ENCODE data around the gene VTI1A. TPM values are rescaled to one million over a fixed set of nuclear protein-coding genes. Genes with fewer than 3 reads are reported as not detected.

VTI1A gene
- total RNA-seq, 2 donors from 2014 or later = 20.6 to 22.0 TPM

- DNase-seq (no peak), ATAC-seq (no peak)
- intact Hi-C loops (cut with DNase I) = no loop called here
Measured at GRCh38 chr10:112799726-112800510, 352.9 kb downstream of the VTI1A start.

- ATAC-seq (no peak), DNase-seq (no peak)
- intact Hi-C loops (cut with DNase I) = no loop called here
Measured at GRCh38 chr10:112801004-112801403, 354.0 kb downstream of the VTI1A start.

- intact Hi-C loops (cut with DNase I) = no loop called here
- ATAC-seq (no peak), DNase-seq (no peak)
Measured at GRCh38 chr10:112801748-112802147, 354.7 kb downstream of the VTI1A start.

DNA sequence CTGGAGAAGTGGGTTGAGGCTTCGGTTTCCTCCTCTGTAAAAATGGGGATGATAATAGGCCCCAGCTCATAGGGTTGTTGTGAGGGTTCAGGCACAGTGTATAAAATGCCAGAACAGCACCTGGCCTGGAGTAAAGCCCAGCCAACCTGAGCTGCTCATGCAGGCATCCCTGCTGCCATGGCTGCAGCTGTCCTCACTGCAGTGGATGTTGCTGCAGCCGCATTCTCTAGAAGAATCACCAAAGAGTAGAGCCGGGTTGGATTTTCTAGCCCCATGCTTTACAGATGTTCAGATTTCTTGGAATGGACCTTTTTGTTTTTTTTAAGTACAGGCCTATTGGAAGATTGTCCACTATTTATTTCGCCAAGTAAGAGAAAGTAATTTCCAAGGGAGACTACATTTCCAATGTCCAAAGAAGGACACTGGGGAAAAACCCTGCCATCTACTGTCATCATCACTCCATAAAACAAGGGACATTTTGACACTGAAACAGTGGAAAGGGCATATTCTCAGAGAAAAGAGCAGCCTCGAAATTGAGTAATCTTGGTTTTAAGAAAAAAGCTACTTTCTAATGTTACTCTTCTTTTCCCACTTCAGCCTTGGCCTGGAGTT is 355.5 kb downstream of the VTI1A start:
- intact Hi-C loops (cut with DNase I) = no loop called here
- ATAC-seq (peak in 1 of 2 donors; percentile 63), DNase-seq (no peak)

DNA sequence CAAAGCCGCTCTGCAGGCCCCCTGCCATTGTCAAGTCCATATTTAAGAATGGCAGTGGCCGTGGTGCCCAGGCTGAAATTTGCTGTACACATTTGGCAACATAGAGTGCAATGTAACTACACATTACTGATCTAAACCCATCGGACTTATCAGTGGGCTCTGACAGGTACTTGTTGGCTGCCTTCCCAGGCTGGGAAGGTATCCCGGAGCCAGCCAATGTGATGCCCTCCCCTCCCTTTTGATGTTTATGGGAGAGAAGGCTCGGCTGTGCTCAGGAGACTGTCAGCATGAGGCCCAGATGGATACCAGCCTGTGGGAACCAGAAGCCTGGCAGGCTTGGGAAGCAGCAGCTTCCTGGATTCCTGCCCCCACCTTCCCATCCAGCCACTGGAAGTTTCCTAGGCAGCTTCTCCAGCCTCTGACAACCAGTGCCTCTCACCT is 357.0 kb downstream of the VTI1A start:
- intact Hi-C loops (cut with DNase I) = no loop called here
- peak; percentile 25 to 89 for ATAC-seq
- no peak for DNase-seq

GRCh38 chr10:112805254-112805590 is 358.2 kb downstream of the VTI1A start:
- DNase-seq = no peak
- intact Hi-C loops (cut with DNase I) = no loop called here
- ATAC-seq = no peak

DNA sequence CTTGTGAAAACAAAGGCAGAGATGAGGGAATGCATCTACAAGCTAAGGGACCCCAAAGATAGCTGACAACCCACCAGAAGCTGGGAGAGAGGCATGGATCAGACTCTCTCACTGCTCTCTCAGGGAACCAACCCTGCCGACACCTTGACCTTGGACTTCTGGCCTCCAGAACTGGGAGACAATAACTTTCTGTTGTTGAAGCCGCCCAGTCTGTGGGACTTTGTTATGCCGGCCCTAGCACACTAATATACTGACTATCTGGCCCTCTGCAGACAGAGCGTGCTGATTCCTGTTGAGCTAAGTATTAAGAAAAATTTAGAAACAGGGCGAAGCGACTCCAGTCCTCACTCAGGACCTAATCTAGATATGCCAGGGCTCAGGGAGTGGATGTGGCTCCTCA is 358.7 kb downstream of the VTI1A start:
- no peak for DNase-seq
- intact Hi-C loops (cut with DNase I) = no loop called here
- ATAC-seq = no peak

DNA sequence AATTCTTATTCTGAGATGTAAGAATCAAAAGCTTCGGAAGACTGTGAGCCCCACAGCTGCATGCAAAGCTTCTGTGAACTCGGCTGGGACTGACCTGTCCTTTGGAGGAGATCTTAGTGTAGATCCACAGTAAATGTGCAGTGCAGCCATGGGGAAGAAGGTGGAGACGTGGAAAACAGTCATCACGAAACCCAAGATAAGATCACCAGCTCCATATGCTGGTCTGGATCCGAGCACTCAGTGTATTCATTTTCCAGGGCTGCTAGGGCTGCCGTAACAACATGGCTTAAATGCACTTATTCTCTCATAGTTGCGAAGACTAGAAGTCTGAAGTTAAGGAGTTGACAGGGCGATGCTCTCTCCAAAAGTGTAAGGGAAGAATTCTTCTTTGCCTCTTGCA is 360.0 kb downstream of the VTI1A start:
- ATAC-seq (no peak), DNase-seq (no peak)
- intact Hi-C loops (cut with DNase I) = no loop called here

GRCh38 chr10:112809736-112810135 is 362.7 kb downstream of the VTI1A start:
- no peak for ATAC-seq
- DNase-seq = no peak
- intact Hi-C loops (cut with DNase I) = no loop called here

- no peak for ATAC-seq
- intact Hi-C loops (cut with DNase I) = no loop called here
- no peak for DNase-seq
Measured at GRCh38 chr10:112810711-112811151, 363.7 kb downstream of the VTI1A start.

- peak; percentile 60 to 81 for ATAC-seq
- intact Hi-C loops (cut with DNase I) = no loop called here
- peak; percentile 39 for DNase-seq
Measured at GRCh38 chr10:112811741-112812551, 364.9 kb downstream of the VTI1A start.

DNA sequence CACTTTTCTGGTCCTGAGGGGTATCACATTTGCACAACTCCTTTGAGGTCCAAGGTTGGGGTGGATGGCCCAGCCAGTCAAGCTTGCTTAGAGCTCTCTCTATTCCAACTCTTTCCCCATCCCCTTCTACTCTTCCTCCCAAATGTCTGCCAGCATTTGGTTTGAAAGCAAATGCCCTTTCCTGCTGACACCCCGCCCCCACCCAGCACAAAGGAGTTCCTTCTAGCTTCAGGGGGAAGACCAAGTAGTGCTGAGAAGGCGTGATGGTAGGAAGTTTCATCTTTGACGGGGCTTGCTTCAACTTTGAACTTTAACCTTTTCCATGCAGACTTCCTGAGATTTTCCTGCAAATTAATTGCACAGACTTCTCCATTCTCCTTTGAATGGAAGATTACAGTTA is 365.6 kb downstream of the VTI1A start:
- DNase-seq (no peak), ATAC-seq (no peak)
- intact Hi-C loops (cut with DNase I) = no loop called here

- ATAC-seq = no peak
- DNase-seq = no peak
Measured at GRCh38 chr10:112813866-112814591, 367.0 kb downstream of the VTI1A start.

GRCh38 chr10:112815269-112816032 is 368.4 kb downstream of the VTI1A start:
- ATAC-seq = peak in 1 of 2 donors; percentile 18
- no peak for DNase-seq
- intact Hi-C loops (cut with DNase I) = no loop called here

More at GRCh38 chr10:112813866-112814591, 367.0 kb downstream of the VTI1A start:
- intact Hi-C loops (cut with DNase I) = no loop called here

DNA sequence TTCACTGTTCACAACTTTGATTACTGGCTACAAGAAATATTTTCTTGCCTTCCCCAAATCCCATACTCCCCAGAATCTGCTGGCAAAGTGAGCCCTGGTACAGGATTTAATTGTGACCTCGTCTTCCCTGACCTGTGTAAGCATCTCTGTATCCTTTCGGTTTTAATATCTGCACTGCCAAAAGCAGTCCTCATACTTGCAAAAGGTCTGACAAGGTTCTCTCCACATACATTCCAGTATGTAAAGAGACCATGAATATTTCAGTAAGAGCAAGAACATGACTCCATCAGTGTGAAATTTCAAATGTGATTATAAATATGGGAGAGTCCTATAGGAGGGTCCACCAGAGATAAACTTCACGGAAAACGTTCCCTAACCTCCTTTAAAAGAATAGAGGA is 369.0 kb downstream of the VTI1A start:
- ATAC-seq = no peak
- intact Hi-C loops (cut with DNase I) = no loop called here
- no peak for DNase-seq

GRCh38 chr10:112816891-112817290 is 369.9 kb downstream of the VTI1A start:
- intact Hi-C loops (cut with DNase I) = no loop called here
- ATAC-seq = no peak
- DNase-seq = no peak

GRCh38 chr10:112817981-112818777 is 371.2 kb downstream of the VTI1A start:
- ATAC-seq (no peak), DNase-seq (no peak)
- intact Hi-C loops (cut with DNase I) = no loop called here

GRCh38 chr10:112819231-112819630 is 372.2 kb downstream of the VTI1A start:
- ATAC-seq (no peak), DNase-seq (no peak)

More at GRCh38 chr10:112819231-112819630, 372.2 kb downstream of the VTI1A start:
- intact Hi-C loops (cut with DNase I) = no loop called here

All from left cardiac atrium (tissue), 4 donors.